ENCODE data around the gene DIO3.

DIO3 gene

DNA sequence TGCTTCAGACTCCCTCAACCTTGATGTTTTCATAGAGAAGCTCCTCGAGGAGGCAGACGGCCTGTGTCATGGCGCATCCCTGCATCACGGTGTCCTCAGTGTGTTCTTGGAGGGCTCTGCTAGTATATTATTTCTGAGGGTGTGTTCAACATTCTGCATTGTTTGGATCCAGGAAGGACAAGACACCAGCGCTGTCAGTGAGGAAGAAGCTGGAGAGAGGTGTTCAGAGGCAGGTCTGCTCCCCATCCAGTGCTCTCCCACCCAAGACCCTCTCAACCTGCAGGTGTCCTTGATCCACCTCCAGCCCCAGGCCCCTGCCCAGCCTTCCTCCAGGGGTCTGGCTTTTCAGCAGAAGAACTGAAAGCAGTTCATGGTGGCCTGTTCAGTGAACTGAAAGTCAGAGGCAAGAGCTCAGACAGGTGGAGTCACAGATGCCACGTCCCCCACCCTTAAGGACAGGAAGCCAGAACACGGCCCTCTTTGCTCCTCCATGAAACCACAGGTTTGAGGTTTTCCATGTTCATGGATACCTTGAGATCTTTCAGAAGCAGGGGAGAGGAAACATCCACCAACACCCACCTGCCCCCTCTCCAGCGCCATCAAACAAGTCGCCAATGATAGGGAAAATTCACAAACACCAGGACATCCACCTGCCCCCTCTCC, 37.4 kb downstream of the DIO3 start:
- peaks cover 28% of the 10 kb centered on the region for H3K4me1 ChIP-seq (ENCODE audit: control insufficient read depth, low read length)
- H3K4me3 ChIP-seq (ENCODE audit: low read length), result no peak overlapping the region

DNA sequence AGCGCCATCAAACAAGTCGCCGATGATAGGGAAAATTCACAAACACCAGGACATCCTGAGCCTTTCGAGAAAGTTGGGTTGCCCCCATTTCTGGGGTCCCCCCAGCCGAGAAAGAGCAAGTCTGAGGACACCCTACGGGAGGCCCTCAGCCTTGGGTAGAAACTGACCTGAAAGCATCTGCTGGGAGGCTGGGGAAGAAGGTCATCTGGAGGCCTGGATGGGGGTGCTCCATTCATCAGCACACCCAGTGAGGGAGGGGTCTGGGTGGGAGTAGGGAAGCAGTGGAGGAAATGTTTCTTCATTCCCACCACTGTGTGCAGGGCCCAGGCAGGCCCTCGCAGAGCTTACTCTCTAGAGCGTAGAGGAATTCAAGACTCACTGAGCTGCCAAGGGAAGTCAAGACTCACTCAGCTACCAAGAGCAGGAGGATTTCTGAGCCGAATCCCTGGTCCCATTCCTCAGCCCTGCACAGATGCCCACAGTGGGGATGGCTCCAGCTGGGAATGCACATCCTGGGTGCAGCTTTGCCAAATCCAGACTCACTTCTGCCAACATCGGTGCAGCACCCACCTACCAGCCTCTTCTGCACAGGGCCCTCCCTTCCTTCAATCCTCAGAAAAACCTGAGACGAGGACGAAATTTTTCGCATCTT, 38.1 kb downstream of the DIO3 start:
- Histone ChIP-seq H3K27ac (ENCODE audit: low read depth, low read length) (no peak overlapping the region), H3K79me2 (ENCODE audit: control insufficient read depth, low read length) (no peaks in the 10 kb centered on the region), H3K9me2 (replicated peaks; ENCODE audit: control insufficient read depth, low read length) (no peaks in the 10 kb centered on the region), H3K4me1 (ENCODE audit: control insufficient read depth, low read length) (peaks cover 25% of the 10 kb centered on the region), H3K27me3 (ENCODE audit: control insufficient read depth, low read length) (no peaks in the 10 kb centered on the region), H3K36me3 (ENCODE audit: control insufficient read depth, low read length) (peaks cover 10% of the 10 kb centered on the region), H4K20me1 (ENCODE audit: control insufficient read depth, insufficient read depth, low read depth, low read length) (no peaks in the 10 kb centered on the region), H3F3A (ENCODE audit: control insufficient read depth, insufficient read depth) (no peaks in the 10 kb centered on the region), H3K4me2 (ENCODE audit: low read length) (no peak overlapping the region), H3K4me3 (ENCODE audit: low read length) (no peak overlapping the region), H3K9me3 (ENCODE audit: control insufficient read depth, insufficient read depth, low read length) (peaks cover 34% of the 10 kb centered on the region)
- no peak for TF ChIP-seq EZH2phosphoT487 (IDR thresholded peaks at IDR 0.05; ENCODE audit: borderline replicate concordance, low read length)
- no peak for TF ChIP-seq CTCF (IDR thresholded peaks at IDR 0.05; ENCODE audit: low read depth, low read length, poor library complexity, severe bottlenecking)

More for the DNA sequence above, 37.4 kb downstream of the DIO3 start:
- Histone ChIP-seq H3F3A (ENCODE audit: control insufficient read depth, insufficient read depth) (no peaks in the 10 kb centered on the region), H3K4me2 (ENCODE audit: low read length) (no peak overlapping the region), H3K27me3 (ENCODE audit: control insufficient read depth, low read length) (no peaks in the 10 kb centered on the region), H3K9me2 (replicated peaks; ENCODE audit: control insufficient read depth, low read length) (no peaks in the 10 kb centered on the region), H4K20me1 (ENCODE audit: control insufficient read depth, insufficient read depth, low read depth, low read length) (no peaks in the 10 kb centered on the region), H3K36me3 (ENCODE audit: control insufficient read depth, low read length) (peaks cover 10% of the 10 kb centered on the region), H3K27ac (ENCODE audit: low read depth, low read length) (no peak overlapping the region), H3K9me3 (ENCODE audit: control insufficient read depth, insufficient read depth, low read length) (peaks cover 34% of the 10 kb centered on the region), H3K79me2 (ENCODE audit: control insufficient read depth, low read length) (no peaks in the 10 kb centered on the region)
- TF ChIP-seq EZH2phosphoT487 (IDR thresholded peaks at IDR 0.05; ENCODE audit: borderline replicate concordance, low read length) (no peak), CTCF (IDR thresholded peaks at IDR 0.05; ENCODE audit: low read depth, low read length, poor library complexity, severe bottlenecking) (no peak)

DNA sequence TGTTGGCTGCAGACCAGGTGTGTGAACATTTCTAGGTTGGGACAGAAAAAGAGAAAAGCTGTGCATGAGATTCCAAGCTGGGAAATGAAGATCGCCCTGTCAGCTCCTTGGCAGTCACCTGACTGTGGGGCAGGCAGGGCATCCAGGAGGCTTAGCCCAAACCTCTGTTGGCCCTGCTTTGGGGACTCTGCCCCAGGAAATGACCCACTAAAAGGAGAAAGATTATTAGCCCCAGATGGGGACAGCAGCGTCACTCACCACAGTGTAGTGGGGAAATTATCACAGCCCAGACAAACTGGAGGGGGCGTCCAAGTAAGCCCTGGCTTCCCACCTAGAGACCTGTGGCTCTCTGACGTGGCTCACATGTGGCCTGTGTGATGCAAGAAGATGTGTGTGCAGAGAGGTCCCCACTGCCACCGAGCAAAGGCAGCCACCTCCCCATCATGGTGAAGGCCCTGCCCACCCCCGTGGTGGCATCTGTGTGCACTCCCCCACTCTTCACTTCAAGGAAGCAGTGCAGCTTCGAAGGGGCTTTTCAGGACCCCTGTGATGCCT, 39.1 kb downstream of the DIO3 start:
- Histone ChIP-seq H3F3A (ENCODE audit: control insufficient read depth, insufficient read depth) (no peaks in the 10 kb centered on the region), H3K9me2 (replicated peaks; ENCODE audit: control insufficient read depth, low read length) (no peaks in the 10 kb centered on the region), H4K20me1 (ENCODE audit: control insufficient read depth, insufficient read depth, low read depth, low read length) (no peaks in the 10 kb centered on the region), H3K27ac (ENCODE audit: low read depth, low read length) (no peak overlapping the region), H3K36me3 (ENCODE audit: control insufficient read depth, low read length) (peaks cover 10% of the 10 kb centered on the region), H3K27me3 (ENCODE audit: control insufficient read depth, low read length) (no peaks in the 10 kb centered on the region), H3K9me3 (ENCODE audit: control insufficient read depth, insufficient read depth, low read length) (peaks cover 30% of the 10 kb centered on the region), H3K79me2 (ENCODE audit: control insufficient read depth, low read length) (no peaks in the 10 kb centered on the region), H3K4me1 (ENCODE audit: control insufficient read depth, low read length) (peaks cover 23% of the 10 kb centered on the region), H3K4me2 (ENCODE audit: low read length) (no peak overlapping the region), H3K4me3 (ENCODE audit: low read length) (no peak overlapping the region)
- TF ChIP-seq EZH2phosphoT487 (IDR thresholded peaks at IDR 0.05; ENCODE audit: borderline replicate concordance, low read length), result no peak
- no peak for TF ChIP-seq CTCF (IDR thresholded peaks at IDR 0.05; ENCODE audit: low read depth, low read length, poor library complexity, severe bottlenecking)
